Suprapubic skin (tissue), 4 donors: ENCODE data around the gene USP48. TPM values are rescaled to one million over a fixed set of nuclear protein-coding genes. Genes with fewer than 3 reads are reported as not detected.
A peak's percentile ranks its signal among the peaks of the same experiment; 100 is the strongest.
"Not testable (repeated sequence)": the region's sequence is repeated elsewhere in the genome, so short reads cannot be mapped to it uniquely, and the experiment has no call there.

Experiments used
- DNase-seq, 2 donors: peaks; one replicate each; pipeline ENCODE4 v3.0.0-alpha.2; 2019; ENCODE audit warnings: low spot score in 2 of 2
- H3K27ac ChIP-seq: fragments of 200-600 bp; sonication (generic); one replicate; pipeline ENCODE4 v1.5.1; 2019
- H3K27me3 ChIP-seq: fragments of 200-600 bp; sonication (generic); one replicate; pipeline ENCODE4 v1.5.1; 2019
- H3K36me3 ChIP-seq: fragments of 200-600 bp; sonication (generic); one replicate; pipeline ENCODE4 v1.5.1; 2019
- H3K4me1 ChIP-seq: fragments of 200-600 bp; sonication (generic); one replicate; pipeline ENCODE4 v1.5.1; 2019
- H3K4me3 ChIP-seq: fragments of 200-600 bp; sonication (generic); one replicate; pipeline ENCODE4 v1.5.1; 2019; ENCODE audit warnings: mild to moderate bottlenecking
- H3K9me3 ChIP-seq: fragments of 200-600 bp; sonication (generic); one replicate; pipeline ENCODE4 v1.5.1; 2019
- EP300 ChIP-seq: sonication (generic); formaldehyde crosslinking; IDR thresholded peaks from one replicate; pipeline ENCODE4 v1.6.1; 2017; ENCODE audit warnings: antibody characterized with exemption
- POLR2A ChIP-seq, 2 donors: fragments of 450-650 bp; IDR thresholded peaks; one replicate each; pipeline ENCODE4 v1.6.1; 2017; ENCODE audit warnings: antibody characterized with exemption in 2 of 2, mild to moderate bottlenecking in 2 of 2, moderate library complexity in 2 of 2
- POLR2AphosphoS5 ChIP-seq, 3 donors: sonication (generic); formaldehyde crosslinking; IDR thresholded peaks; one replicate each; pipeline ENCODE4 v1.6.1; 2017; ENCODE audit warnings: antibody characterized with exemption in 3 of 3
- WGBS: methylation state at CpG from one replicate; pipeline ENCODE4 v1.1.5; 2018; 5-methylcytosine and 5-hydroxymethylcytosine counted together
- total RNA-seq, 4 donors: library from RNA; depleted of rRNA; stranded (reverse); fragments of >200 nt; gene quantifications; one replicate each; pipeline ENCODE4 v1.1.0, GENCODE V29; 2016
- TF ChIP-seq, protein P1 (sequence below), 2 donors: fragments of 200-600 bp in 1 of 2; fragments of 450-650 bp in 1 of 2; sonication (generic) in 1 of 2; IDR thresholded peaks; one replicate each; pipeline ENCODE4 v1.5.1; 2016 to 2019; ENCODE audit warnings: antibody characterized with exemption in 2 of 2, mild to moderate bottlenecking in 1 of 2, moderate library complexity in 1 of 2

USP48 gene
- total RNA-seq, 4 donors from 2014 or later = 27.7 to 151 (median 46.0) TPM

DNA sequence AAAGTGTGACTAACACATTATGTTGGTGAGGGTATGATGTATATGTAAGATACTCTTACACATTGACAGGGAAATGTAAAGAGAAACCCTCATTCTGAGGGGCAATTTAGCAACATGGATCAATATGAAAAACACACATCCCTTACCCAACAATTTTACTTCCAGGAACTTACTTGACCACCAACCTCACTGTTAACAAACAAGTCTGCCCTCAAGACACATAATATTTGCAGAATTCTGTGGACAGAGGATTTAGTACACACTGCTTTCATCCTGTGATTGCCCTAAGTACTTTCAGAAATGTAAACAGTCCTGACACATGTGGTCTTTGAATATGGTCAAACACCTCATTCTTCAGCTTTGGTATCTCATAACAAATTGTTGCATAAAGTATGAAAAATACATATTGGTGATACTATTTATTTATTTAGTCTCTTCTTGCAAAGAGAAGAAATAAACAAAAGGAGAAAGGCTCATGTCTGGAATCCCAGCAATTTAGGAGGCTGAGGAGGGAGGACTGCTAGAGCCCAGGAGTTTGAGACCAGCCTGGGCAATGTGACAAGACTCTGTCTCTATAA is 6.9 kb downstream of the USP48 start:
- TF ChIP-seq POLR2AphosphoS5 (IDR thresholded peaks at IDR 0.05) (no peak), POLR2A (IDR thresholded peaks at IDR 0.05) (no peak)
- Histone ChIP-seq H3K9me3 (no peaks in the 10 kb centered on the region), H3K4me1 (peaks cover 20% of the 10 kb centered on the region), H3K36me3 (no peaks in the 10 kb centered on the region), H3K27me3 (no peaks in the 10 kb centered on the region), H3K4me3 (no peak overlapping the region), H3K27ac (no peak overlapping the region)
- DNase-seq = no peak

DNA sequence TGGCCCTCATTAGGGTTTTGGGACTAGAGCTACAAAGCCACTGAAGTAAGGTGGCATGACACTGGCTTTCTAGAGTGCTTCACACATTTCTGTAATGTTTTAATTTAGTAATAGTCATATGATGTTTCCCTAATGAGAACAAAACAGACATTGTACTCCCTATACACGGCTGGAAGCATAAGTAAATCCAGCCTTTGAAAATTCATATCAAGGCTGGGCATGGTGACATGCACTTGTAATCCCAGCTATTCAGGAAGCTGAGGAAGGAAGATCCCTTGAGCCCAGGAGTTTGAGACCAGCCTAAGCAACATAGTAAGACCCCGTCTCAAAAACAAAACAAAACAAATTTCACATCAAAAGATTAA is 7.4 kb downstream of the USP48 start:
- H3K27me3 ChIP-seq = no peaks in the 10 kb centered on the region
- TF ChIP-seq, protein P1, sequence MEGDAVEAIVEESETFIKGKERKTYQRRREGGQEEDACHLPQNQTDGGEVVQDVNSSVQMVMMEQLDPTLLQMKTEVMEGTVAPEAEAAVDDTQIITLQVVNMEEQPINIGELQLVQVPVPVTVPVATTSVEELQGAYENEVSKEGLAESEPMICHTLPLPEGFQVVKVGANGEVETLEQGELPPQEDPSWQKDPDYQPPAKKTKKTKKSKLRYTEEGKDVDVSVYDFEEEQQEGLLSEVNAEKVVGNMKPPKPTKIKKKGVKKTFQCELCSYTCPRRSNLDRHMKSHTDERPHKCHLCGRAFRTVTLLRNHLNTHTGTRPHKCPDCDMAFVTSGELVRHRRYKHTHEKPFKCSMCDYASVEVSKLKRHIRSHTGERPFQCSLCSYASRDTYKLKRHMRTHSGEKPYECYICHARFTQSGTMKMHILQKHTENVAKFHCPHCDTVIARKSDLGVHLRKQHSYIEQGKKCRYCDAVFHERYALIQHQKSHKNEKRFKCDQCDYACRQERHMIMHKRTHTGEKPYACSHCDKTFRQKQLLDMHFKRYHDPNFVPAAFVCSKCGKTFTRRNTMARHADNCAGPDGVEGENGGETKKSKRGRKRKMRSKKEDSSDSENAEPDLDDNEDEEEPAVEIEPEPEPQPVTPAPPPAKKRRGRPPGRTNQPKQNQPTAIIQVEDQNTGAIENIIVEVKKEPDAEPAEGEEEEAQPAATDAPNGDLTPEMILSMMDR (IDR thresholded peaks at IDR 0.05) = no peak
- no peak for TF ChIP-seq EP300
- no peak for TF ChIP-seq POLR2A (IDR thresholded peaks at IDR 0.05)
- no peak for TF ChIP-seq POLR2AphosphoS5 (IDR thresholded peaks at IDR 0.05)
- no peaks in the 10 kb centered on the region for H3K9me3 ChIP-seq
- H3K4me1 ChIP-seq = peaks cover 16% of the 10 kb centered on the region
- H3K27ac ChIP-seq = peak overlapping the region; percentile 9
- DNase-seq = no peak
- WGBS = 52% methylated on average over 2 of the region's 2 CpGs
- H3K4me3 ChIP-seq = no peak overlapping the region
- no peaks in the 10 kb centered on the region for H3K36me3 ChIP-seq

DNA sequence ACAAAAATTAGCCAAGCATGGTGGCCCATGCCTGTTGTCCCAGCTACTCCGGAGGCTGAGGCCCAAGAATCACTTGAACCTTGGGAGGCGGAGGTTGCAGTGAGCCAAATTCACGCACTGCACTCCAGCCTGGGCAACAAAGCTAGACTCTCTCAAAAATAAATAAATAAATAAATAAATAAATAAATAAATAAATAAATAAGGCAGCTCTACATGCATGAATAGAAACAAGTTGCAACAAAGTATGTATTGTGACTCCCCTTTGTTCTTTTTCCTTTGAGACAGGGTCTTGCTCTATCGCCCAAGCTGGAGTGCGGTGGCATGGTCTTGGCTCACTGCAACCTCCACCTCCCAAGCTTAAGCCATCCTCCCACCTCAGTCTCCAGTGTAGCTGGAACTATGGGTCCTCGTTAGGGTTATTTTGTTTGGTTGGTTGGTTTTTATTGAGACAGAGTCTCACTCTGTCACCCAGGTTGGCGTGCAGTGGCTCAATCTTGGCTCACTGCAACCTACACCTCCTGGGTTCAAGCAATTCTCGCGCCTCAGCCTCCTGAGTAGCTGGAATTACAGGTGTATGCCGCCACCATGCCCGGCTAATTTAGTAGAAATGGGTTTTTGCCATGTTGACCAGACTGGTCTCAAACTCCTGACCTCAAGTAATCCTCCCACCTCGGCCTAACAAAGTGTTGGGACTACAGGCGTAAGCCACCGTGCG is 8.0 kb downstream of the USP48 start:
- Histone ChIP-seq H3K36me3 (no peaks in the 10 kb centered on the region), H3K4me1 (peaks cover 11% of the 10 kb centered on the region), H3K4me3 (no peak overlapping the region), H3K27me3 (no peaks in the 10 kb centered on the region), H3K9me3 (no peaks in the 10 kb centered on the region), H3K27ac (peak overlapping the region; percentile 9)
- TF ChIP-seq EP300 = no peak
- no peak for TF ChIP-seq POLR2A (IDR thresholded peaks at IDR 0.05)
- no peak for TF ChIP-seq POLR2AphosphoS5 (IDR thresholded peaks at IDR 0.05)
- DNase-seq = no peak
- WGBS = 82% methylated on average over 15 of the region's 15 CpGs

DNA sequence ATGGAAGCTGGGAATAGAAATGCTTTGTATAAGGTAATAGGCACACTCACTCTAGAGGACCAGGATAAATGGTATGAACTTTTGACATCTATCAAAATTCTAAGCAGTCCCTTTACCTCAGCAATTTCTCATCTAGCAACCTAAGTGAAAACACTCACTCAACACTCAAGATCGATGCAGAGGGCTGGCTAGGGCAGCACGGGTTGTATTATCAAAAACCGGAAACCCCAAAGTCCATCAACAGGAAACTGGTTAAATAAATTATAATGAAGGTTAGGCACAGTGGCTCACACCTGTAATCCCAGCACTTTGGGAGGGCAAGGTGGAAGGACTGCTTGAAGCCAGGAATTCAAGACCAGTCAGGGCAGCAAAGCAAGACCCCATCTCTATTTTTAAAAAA is 9.4 kb downstream of the USP48 start:
- TF ChIP-seq POLR2AphosphoS5 (IDR thresholded peaks at IDR 0.05) = no peak
- TF ChIP-seq, protein P1 (IDR thresholded peaks at IDR 0.05) = no peak
- no peak for TF ChIP-seq EP300
- TF ChIP-seq POLR2A (IDR thresholded peaks at IDR 0.05) = no peak
- Histone ChIP-seq H3K36me3 (no peaks in the 10 kb centered on the region), H3K27ac (no peak overlapping the region), H3K27me3 (no peaks in the 10 kb centered on the region), H3K4me1 (peaks cover 6% of the 10 kb centered on the region), H3K4me3 (no peak overlapping the region), H3K9me3 (no peaks in the 10 kb centered on the region)
- 71% methylated on average over 3 of the region's 3 CpGs for WGBS
- no peak for DNase-seq

DNA sequence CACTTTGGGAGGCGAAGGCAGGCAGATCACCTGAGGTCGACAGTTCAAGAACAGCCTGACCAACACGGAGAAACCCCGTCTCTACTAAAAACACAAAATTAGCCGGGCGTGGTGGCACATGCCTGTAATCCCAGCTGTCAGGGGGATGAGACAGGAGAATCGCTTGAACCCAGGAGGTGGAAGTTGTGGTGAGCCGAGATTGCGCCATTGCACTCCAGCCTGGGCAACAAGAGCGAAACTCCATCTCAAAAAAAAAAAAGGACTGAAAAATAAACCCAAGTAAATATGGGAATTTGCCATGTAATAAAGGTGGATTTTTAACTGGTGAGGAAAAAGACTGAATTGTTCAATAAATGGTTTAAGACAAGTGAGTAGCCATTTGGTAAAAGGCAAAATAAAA is 11.3 kb downstream of the USP48 start:
- not testable (repeated sequence) for H3K9me3 ChIP-seq, H3K4me3 ChIP-seq, H3K27ac ChIP-seq, H3K36me3 ChIP-seq, H3K27me3 ChIP-seq, DNase-seq
- H3K4me1 ChIP-seq = peaks cover 16% of the 10 kb centered on the region
- WGBS = 79% methylated on average over 10 of the region's 10 CpGs

DNA sequence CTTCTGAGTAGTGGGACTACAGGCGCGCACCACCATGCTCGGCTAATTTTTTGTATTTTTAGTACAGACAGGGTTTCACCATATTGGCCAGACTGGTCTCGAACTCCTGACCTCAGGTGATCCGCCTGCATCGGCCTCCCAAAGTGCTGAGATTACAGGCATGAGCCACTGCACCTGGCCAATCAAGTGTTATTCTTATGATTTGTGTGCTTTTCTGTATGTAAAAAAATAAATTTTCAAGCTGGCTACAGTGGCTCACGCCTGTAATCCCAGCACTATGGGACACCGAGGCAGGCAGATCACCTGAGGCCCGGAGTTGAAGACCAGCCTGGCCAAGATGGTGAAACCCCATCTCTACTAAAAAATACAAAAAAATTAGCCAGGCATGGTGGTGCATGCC is 12.3 kb downstream of the USP48 start:
- not testable (repeated sequence) for H3K36me3 ChIP-seq, H3K4me3 ChIP-seq, H3K27ac ChIP-seq, DNase-seq, H3K9me3 ChIP-seq, H3K27me3 ChIP-seq
- WGBS = 93% methylated on average over 9 of the region's 9 CpGs
- H3K4me1 ChIP-seq = peaks cover 25% of the 10 kb centered on the region

DNA sequence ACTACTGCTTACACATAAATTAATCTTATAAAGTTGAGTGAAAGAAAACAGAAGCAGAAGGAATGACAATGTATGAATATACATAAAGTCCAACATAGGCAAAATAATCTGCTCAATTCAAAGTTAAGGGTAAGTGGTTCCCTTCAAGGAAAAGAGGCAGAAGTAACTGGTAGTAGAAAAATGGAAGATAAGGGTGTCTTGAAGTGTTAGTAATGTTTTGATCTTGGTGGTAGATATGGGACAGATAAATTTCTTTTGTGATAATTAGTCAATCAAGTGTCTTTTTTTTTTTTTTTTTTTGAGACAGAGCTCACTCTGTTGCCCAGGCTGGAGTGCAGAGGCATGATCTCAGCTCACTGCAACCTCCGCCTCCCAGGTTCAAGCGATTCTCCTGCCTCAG is 12.7 kb downstream of the USP48 start:
- no peak overlapping the region for H3K4me3 ChIP-seq
- H3K27ac ChIP-seq = no peak overlapping the region
- no peaks in the 10 kb centered on the region for H3K9me3 ChIP-seq
- DNase-seq = no peak
- 100% methylated on average over 2 of the region's 2 CpGs for WGBS
- TF ChIP-seq, protein P1 (IDR thresholded peaks at IDR 0.05) = no peak
- TF ChIP-seq POLR2AphosphoS5 (IDR thresholded peaks at IDR 0.05) (no peak), EP300 (no peak), POLR2A (IDR thresholded peaks at IDR 0.05) (no peak)
- no peaks in the 10 kb centered on the region for H3K36me3 ChIP-seq
- no peaks in the 10 kb centered on the region for H3K27me3 ChIP-seq
- peaks cover 29% of the 10 kb centered on the region for H3K4me1 ChIP-seq

DNA sequence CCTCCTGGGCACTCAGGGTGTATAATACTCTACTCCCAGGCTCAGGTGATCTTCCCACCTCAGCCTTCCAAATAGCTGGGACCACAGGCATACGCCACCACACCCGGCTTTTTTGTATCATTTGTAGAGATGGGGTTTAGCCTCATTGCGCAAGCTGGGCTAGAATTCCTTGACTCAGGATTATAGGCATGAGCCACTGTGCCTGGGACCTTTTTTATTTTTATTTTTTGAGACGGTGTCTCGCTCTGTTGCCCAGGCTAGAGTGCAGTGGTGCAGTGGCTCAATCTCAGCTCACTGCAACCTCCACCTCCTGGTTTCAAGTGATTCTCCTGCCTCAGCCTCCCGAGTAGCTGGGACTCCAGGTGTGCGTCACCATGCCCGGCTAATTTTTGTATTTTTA is 15.8 kb downstream of the USP48 start:
- H3K27me3 ChIP-seq, H3K27ac ChIP-seq, H3K4me3 ChIP-seq, DNase-seq, H3K36me3 ChIP-seq, H3K9me3 ChIP-seq: not testable (repeated sequence)
- peaks cover 47% of the 10 kb centered on the region for H3K4me1 ChIP-seq
- 89% methylated on average over 8 of the region's 8 CpGs for WGBS
